DOHH2 (cell line): Measurements from ENCODE around the gene CAP1.

Source experiments
- H3F3A ChIP-seq: fragments of 200-600 bp; sonication (generic), shearing (Covaris generic); 2 replicates; pipeline ENCODE4 v1.6.0; 2016; ENCODE audit warnings: antibody characterized with exemption, mild to moderate bottlenecking; ENCODE audit not compliant: control insufficient read depth, insufficient read depth
- H3K27ac ChIP-seq: fragments of 200-600 bp; sonication (generic); 2 replicates; pipeline ENCODE4 v1.5.1; 2014; ENCODE audit warnings: low read depth, mild to moderate bottlenecking, low read length, moderate library complexity
- H3K27me3 ChIP-seq: fragments of 200-600 bp; sonication (generic); 2 replicates; pipeline ENCODE4 v1.6.1; 2014; ENCODE audit warnings: mild to moderate bottlenecking, low read length, mixed read lengths; ENCODE audit not compliant: control insufficient read depth
- H3K36me3 ChIP-seq: fragments of 200-600 bp; sonication (generic); 2 replicates; pipeline ENCODE4 v1.6.1; 2014; ENCODE audit warnings: mild to moderate bottlenecking, low read length, moderate library complexity, mixed read lengths; ENCODE audit not compliant: control insufficient read depth
- H3K4me1 ChIP-seq: fragments of 200-600 bp; sonication (generic); 2 replicates; pipeline ENCODE4 v1.6.1; 2014; ENCODE audit warnings: mild to moderate bottlenecking, low read length, mixed read lengths; ENCODE audit not compliant: control insufficient read depth
- H3K4me2 ChIP-seq: fragments of 200-600 bp; sonication (generic); 2 replicates; pipeline ENCODE4 v1.6.0; 2014; ENCODE audit warnings: mild to moderate bottlenecking, low read length, moderate library complexity
- H3K4me3 ChIP-seq: fragments of 200-600 bp; sonication (generic); 2 replicates; pipeline ENCODE4 v1.5.1; 2014; ENCODE audit warnings: mild to moderate bottlenecking, low read length, mixed read lengths
- H3K79me2 ChIP-seq: fragments of 200-600 bp; sonication (generic); 2 replicates; pipeline ENCODE4 v1.6.1; 2014; ENCODE audit warnings: mild to moderate bottlenecking, low read length, mixed read lengths; ENCODE audit not compliant: control insufficient read depth
- H3K9me2 ChIP-seq: fragments of 200-600 bp; sonication (generic); replicated peaks from 2 replicates; pipeline ENCODE4 v1.6.1; 2014; ENCODE audit warnings: mild to moderate bottlenecking, low read length, mixed read lengths; ENCODE audit not compliant: control insufficient read depth
- H3K9me3 ChIP-seq: fragments of 200-600 bp; sonication (generic); 2 replicates; pipeline ENCODE4 v1.6.1; 2014; ENCODE audit warnings: antibody characterized with exemption, low read length, mixed read lengths; ENCODE audit not compliant: control insufficient read depth, insufficient read depth
- H4K20me1 ChIP-seq: fragments of 200-600 bp; sonication (generic); 2 replicates; pipeline ENCODE4 v1.6.0; 2014; ENCODE audit warnings: low read depth, mild to moderate bottlenecking, antibody characterized with exemption, low read length, moderate library complexity; ENCODE audit not compliant: control insufficient read depth, insufficient read depth
- EZH2phosphoT487 ChIP-seq: fragments of 200-600 bp; sonication (generic); IDR thresholded peaks from 2 replicates; pipeline ENCODE4 v1.6.1; 2017; ENCODE audit warnings: borderline replicate concordance, mild to moderate bottlenecking, antibody characterized with exemption, low read length, moderate library complexity, mixed read lengths
- TF ChIP-seq, protein P1 (sequence below): fragments of 200-600 bp; sonication (generic); IDR thresholded peaks from one replicate; pipeline ENCODE4 v1.5.1; 2014; ENCODE audit warnings: antibody characterized with exemption, mild to moderate bottlenecking, low read depth, low read length; ENCODE audit not compliant: poor library complexity, severe bottlenecking

Gene CAP1

DNA sequence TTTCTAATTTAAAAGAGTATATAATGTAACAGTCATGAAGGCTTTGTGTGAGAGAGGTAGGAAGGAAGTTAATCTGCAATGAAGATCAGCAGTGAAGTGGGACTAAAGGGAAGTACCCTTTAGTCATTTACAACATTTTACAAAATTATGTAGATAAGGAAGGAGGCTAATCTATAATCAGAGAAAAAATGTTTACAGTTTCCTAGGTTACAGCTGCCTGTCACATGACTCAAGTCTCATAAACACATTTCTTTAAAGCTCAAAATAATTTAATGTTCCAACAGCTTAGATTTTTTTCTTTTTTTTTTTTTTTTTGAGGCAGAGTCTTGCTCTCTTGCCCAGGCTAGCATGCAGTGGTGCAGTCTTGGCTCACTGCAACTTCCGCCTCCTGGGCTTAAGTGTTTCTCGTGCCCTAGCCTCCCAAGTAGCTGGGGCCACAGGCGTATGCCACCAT is 26.2 kb upstream of the CAP1 start:
- H3K36me3 ChIP-seq, result no peaks in the 10 kb centered on the region
- TF ChIP-seq EZH2phosphoT487, result no peak
- TF ChIP-seq, protein P1, sequence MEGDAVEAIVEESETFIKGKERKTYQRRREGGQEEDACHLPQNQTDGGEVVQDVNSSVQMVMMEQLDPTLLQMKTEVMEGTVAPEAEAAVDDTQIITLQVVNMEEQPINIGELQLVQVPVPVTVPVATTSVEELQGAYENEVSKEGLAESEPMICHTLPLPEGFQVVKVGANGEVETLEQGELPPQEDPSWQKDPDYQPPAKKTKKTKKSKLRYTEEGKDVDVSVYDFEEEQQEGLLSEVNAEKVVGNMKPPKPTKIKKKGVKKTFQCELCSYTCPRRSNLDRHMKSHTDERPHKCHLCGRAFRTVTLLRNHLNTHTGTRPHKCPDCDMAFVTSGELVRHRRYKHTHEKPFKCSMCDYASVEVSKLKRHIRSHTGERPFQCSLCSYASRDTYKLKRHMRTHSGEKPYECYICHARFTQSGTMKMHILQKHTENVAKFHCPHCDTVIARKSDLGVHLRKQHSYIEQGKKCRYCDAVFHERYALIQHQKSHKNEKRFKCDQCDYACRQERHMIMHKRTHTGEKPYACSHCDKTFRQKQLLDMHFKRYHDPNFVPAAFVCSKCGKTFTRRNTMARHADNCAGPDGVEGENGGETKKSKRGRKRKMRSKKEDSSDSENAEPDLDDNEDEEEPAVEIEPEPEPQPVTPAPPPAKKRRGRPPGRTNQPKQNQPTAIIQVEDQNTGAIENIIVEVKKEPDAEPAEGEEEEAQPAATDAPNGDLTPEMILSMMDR, result no peak
- no peaks in the 10 kb centered on the region for H3K9me2 ChIP-seq
- H3K79me2 ChIP-seq, result no peaks in the 10 kb centered on the region
- peak overlapping the region; percentile 20 for H3K27ac ChIP-seq
- H3K9me3 ChIP-seq, result no peaks in the 10 kb centered on the region
- no peaks in the 10 kb centered on the region for H3K27me3 ChIP-seq
- peak overlapping the region; percentile 25; the same call in 1 of the 2 replicates for H3K4me3 ChIP-seq
- peak overlapping the region; percentile 53 for H3K4me2 ChIP-seq
- peaks cover 33% of the 10 kb centered on the region for H3K4me1 ChIP-seq
- no peaks in the 10 kb centered on the region for H4K20me1 ChIP-seq
- H3F3A ChIP-seq, result peaks cover 10% of the 10 kb centered on the region

DNA sequence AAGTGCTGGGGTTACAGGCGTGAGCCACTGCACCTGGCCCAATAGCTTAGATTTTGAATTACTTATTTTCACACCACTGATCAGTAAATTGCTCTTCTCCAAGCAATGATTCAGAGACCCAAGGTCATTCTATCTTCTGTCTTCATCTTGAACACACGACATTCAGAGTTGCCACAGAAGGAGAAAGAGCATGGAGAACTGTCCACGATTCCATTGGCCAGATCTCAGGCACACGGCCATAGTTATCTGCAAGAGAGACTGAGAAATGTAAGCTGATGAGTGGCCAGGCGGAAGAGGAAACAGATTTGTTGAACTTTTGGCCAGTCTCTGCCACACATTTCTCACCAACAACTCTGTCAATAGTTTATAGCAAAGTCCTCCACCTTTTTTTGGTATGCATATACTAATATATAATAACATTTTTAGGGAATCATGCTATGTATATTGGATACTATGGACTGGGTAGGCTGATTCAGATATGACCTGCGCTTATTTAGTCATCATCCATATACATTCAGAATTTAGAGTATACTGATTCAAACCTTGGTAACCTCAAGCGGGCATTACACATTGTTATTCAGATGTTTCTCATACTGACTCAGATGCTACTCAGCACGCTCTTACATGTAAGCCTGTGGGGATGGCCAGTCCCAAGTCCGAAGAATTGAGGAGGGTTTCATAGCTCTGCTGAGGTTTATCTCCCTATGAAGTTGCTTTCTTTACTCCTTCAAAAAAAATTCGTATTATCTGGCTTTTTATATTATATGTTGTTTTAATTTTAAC is 25.5 kb upstream of the CAP1 start:
- no peak overlapping the region for H3K4me3 ChIP-seq
- peaks cover 10% of the 10 kb centered on the region for H3F3A ChIP-seq
- H3K9me2 ChIP-seq, result no peaks in the 10 kb centered on the region
- TF ChIP-seq EZH2phosphoT487, result no peak
- TF ChIP-seq, protein P1, result no peak
- no peak overlapping the region; the same call in 1 of the 2 replicates for H3K27ac ChIP-seq
- H3K4me2 ChIP-seq, result peak overlapping the region; percentile 53
- no peaks in the 10 kb centered on the region for H4K20me1 ChIP-seq
- peaks cover 27% of the 10 kb centered on the region for H3K4me1 ChIP-seq
- no peaks in the 10 kb centered on the region for H3K36me3 ChIP-seq
- no peaks in the 10 kb centered on the region for H3K79me2 ChIP-seq
- no peaks in the 10 kb centered on the region for H3K27me3 ChIP-seq
- no peaks in the 10 kb centered on the region for H3K9me3 ChIP-seq

DNA sequence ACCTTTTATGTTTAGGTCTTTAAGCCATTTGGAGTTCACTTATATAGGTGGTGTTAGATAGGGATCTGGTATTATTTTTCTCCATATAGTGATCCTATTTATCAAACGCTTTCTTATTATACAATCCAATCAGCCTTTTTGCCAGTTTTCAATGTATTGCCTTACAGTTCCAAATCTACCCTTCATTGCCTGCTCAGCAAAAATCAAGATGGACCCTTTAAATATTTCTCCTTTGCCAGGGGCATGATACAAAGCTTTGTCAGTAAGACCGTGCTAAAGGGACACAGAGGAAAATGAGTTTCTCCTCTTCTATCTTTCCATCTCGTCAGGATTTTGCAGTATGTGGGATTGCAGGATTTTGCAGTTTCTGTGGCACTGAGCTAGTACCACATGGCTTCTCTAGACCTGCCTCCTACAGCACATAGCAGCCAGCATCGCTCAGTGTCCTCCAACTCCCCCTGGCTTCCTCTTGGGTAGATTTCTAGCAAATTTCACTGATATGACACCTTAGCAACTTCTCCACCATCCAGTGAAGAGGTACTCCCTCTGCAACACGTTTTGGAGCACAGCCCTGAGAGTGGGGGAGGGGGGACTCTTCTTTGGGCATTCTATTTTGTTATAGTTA is 22.5 kb upstream of the CAP1 start:
- H3K79me2 ChIP-seq, result no peaks in the 10 kb centered on the region

More for the DNA sequence above, 22.5 kb upstream of the CAP1 start:
- H3K27ac ChIP-seq, result no peak overlapping the region
- H4K20me1 ChIP-seq, result no peaks in the 10 kb centered on the region
- H3F3A ChIP-seq, result peaks cover 8% of the 10 kb centered on the region
- no peaks in the 10 kb centered on the region for H3K9me2 ChIP-seq
- no peak overlapping the region for H3K4me2 ChIP-seq
- H3K36me3 ChIP-seq, result no peaks in the 10 kb centered on the region
- H3K27me3 ChIP-seq, result no peaks in the 10 kb centered on the region
- no peak for TF ChIP-seq EZH2phosphoT487
- TF ChIP-seq, protein P1, result no peak
- H3K4me3 ChIP-seq, result no peak overlapping the region
- H3K4me1 ChIP-seq, result peaks cover 23% of the 10 kb centered on the region
- no peaks in the 10 kb centered on the region; the same call in 1 of the 2 replicates for H3K9me3 ChIP-seq
